ENCODE measurements around the gene RIMS3.

RIMS3 gene

GRCh38 chr1:40691538-40692428 is 26.3 kb upstream of the RIMS3 start, which contains the start of gene NFYC:
TSS of gene NFYC (plus strand) at chr1:40691704. CDS start at chr1:40738844, 47,140 bp downstream.
- peak; percentile 98 for DNase-seq (ENCODE audit: low spot score)

GRCh38 chr1:40690771-40691537 is 25.5 kb upstream of the RIMS3 start:
- no peak for DNase-seq (ENCODE audit: low spot score)

- no peak for DNase-seq (ENCODE audit: low spot score)
Measured at GRCh38 chr1:40689737-40690136, 24.3 kb upstream of the RIMS3 start.

GRCh38 chr1:40687661-40688060 is 22.2 kb upstream of the RIMS3 start:
- no peak for DNase-seq (ENCODE audit: low spot score)

DNA sequence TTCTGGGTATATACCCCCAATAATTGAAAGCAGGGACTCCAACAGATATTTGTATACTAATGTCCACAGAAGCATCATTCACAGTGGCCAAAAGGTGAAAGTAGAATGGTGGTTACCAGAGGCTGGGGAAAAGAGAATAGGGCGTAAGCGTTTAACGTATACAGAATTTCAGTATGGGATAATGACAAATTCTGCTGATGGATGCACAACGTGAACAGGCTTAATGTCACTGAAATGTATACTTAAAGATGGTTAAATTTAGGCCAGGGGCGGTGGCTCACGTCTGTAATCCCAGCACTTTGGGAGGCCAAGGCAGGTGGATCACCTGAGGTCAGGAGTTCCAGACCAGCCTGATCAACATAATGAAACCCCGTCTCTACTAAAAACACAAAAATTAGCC is 21.6 kb upstream of the RIMS3 start:
- no peak for DNase-seq (ENCODE audit: low spot score)

DNA sequence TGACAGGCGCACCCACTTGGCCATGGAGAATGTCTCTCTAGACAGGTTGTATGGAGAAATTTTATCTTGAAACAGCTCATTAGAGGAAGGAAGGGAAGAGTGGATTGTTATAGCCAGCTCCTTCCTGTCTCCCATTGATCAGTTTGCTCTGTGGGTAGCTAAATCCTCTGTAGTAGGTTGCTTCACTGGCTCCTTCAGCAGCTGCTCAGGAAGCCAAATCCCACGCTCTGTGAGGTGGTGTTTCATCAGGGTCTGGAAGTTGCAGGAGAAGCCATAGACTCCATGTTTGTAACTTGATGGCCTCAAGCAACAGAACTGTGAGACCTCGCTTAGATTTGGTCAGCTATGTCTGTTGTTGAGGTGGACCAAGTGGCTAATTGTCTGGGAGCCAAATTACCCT is 19.2 kb upstream of the RIMS3 start:
- no peak for DNase-seq (ENCODE audit: low spot score)

DNA sequence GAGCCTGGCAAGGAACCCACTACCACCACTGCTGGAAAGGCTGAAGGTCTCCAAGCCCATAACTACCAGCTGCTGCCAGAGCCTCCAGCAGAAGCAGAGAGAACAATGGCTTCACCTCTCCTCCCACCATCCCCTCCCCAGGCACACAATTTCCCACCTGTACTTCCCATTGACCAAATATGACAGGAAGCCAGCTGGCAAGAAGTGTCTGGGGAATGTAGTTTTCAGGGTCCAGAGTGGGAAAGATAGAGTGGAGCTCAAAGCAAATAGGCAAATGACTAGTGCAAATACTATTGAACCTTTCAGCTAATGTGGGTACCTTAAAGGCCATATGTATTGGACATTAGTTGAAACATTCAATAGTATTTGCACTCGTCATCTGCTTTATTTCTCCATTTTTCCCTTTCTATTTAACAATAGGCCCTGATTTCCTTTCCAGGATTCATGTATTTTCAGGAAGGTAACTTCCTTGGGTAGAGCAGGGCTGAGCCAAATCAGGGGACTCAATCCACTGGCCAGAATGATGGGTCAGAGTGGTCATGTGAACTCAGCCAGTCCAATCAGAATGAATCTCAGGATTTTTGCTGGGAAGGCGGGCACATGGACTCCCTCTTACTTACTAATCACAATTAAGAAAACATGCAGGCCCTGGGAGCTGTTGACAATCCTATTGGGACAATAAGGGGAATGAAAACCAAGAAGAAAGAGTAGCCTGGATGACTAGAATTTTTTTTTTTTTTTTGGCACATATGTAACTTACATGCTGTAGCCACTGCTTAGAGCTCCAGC is 13.9 kb upstream of the RIMS3 start:
- no peak for DNase-seq (ENCODE audit: low spot score)

DNA sequence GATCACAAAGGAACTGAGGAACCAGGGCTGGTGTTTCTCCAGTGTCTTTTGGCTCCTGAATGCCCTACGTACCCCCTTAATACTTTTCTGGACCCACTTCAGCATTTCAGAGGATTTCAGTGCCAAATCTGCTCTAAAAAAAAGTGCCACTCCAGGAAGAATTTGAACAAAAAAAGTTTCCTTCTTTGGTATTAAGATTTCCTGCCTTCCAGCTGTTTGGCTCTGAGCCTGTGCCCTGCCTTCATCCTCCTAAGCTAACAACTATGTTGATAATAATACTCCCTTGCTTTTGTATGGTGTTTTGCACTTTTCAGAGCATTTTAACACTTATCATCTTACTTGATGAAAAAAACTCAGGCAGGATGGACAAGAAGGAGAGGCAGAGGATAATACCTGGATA is 11.0 kb upstream of the RIMS3 start:
- no peak for DNase-seq (ENCODE audit: low spot score)

GRCh38 chr1:40673452-40673851 is 8.0 kb upstream of the RIMS3 start:
- DNase-seq (ENCODE audit: low spot score): no peak

DNA sequence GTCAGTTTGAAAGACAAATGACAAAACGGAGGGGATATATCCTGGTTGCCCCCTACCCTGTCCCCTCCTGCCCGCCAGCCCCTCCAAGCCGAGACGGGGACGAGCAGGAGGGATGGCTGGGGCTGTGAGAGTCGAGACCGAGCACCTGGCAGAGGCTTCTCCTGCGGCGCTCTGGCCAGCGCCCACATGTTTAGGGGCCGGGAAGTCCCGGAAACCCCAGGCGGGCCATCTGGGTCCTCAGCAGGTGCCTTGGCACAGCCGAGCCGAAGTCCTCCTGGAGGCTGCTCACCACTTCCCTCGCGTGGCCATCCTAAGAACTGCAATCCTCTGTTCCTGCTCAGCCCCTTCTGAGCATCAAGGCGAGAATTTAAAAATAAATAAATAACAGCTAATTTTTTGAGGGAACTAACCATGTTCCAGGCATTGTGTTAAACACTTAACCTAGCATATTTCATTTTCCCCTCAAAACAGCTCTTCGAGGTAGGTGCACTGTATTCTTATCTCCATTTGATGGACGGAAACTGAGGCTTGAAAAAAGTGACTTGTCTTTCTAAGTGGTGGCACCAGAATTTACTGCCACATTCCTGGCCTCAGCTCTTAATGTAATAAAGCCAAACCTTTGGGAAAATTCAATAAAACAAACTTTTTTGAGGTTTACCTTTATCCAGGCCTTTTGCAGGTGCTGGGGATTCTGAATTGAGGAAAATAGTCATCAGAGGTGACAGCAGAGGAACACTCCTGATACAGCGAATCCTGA is 3.5 kb upstream of the RIMS3 start:
- DNase-seq (ENCODE audit: low spot score): peak; percentile 88

DNA sequence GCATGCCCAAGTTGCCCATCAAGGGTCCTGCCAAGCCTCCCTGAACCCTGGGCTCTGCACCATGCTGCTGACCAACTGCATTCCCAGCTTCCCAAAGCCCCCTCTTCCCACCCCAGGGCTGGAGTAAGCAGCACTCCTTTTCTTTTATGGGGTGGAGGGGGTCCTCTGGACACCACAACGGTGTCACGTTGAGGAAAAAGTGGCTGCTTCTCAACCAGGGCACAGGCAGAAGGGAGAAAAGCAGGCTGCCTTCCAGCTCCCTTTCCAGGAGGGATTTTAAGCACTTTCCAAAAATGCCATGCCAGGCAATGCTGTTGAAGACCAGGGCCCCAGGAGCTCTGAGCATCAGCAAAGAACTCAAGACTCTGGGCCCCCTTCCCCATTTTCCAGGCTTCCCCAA is 691 bp downstream of the RIMS3 start:
- no peak for DNase-seq (ENCODE audit: low spot score)

GRCh38 chr1:40664167-40664537 is 1.3 kb downstream of the RIMS3 start:
- no peak for DNase-seq (ENCODE audit: low spot score)

- DNase-seq (ENCODE audit: low spot score): no peak
Measured at GRCh38 chr1:40663324-40664166, 1.9 kb downstream of the RIMS3 start.

- no peak for DNase-seq (ENCODE audit: low spot score)
Measured at GRCh38 chr1:40662864-40663263, 2.6 kb downstream of the RIMS3 start.

DNA sequence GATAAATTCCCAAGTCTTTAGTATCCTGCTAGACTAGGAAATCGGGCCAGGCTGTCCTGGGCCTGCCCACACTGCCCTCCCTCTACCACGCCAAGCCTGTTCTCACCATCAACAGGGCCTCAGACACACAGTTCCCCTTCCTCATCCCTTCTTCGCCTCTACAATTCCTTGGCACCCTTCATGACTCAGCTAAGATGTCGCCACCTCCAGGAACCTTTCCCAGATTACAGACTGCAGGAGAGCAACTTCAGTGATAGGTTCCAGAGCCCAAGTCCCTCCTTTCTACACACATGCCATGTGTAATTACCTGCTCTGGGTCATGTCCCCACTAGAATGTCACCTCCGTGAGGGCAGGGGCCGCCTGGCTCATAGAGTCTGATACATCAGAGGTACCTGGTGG is 3.3 kb downstream of the RIMS3 start:
- DNase-seq (ENCODE audit: low spot score): no peak

DNA sequence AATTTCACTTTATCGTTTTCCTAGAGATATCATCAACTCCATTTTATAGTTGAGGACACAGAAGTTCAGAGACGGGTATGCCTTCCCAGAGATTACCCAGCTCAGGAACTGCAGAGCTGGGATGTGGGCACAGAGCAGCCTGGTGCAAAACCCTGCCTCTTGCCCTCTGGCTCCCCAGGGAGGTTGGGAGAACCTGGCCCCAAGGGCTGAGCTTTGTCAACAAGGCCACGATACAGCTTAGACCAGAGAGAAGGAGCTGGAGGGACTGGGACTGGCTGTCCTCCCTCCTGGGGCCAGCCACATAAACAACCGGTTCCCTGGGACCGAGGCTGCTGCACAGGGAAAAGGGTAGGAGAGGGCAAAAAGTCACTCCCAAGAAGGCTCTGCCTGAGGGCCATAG is 3.8 kb downstream of the RIMS3 start:
- no peak for DNase-seq (ENCODE audit: low spot score)

DNA sequence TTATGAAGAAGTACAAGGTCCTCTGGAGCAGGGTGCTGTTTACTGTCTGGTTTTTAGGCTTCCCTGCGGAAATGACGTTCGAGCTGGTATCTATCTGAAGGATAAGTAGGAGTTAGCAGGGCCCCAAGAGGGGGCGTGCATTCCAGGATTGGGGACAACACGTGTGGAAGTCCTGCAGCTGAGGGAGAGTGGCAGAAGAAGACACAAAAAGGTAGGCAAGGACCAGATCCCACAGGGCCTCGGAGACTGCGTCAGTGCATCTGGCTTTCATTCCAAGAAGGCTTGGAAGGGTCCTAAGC is 5.9 kb downstream of the RIMS3 start:
- no peak for DNase-seq (ENCODE audit: low spot score)

DNA sequence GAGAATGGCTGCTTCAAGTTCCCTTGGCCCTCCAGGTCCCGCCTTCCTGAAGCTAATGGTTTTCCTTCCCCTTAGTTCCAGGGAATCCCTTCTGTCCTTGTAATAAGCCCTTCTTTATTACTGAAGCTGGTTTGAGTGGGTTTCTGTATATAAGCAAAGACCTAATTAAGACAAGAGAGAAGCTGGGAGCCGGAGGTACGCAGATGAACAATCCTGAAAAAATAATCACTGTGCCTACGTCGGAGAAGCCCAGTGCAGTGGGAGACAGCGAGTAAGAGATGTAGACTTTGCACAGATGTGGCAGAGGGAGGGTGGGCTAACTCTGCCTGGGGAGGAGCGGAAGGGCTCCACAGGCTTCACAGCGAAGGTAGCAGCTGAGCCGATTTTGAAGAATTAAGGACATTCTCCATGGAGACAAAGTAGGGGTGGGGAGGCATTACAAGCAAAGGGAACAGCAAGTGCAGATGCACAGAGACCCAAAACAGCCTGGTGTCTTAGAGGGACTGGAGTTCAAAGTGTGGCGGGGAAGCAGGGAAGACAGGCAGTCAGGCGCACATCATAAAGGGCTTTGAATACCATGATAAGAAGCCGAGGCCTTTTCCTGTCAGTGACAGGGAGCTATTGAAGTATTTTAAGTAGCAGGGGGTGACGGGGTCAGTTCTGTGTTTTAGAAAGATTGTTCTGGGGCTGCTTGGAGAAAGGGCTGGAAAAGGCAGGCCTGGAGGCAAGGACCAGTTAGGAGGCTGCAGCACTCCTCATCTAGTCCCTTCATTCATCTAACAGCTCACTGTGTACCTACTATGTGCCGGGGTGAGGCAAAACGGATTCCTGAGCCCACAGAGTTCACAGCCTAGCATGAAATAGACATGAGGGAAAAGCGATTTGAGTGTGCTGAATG is 6.5 kb downstream of the RIMS3 start:
- DNase-seq (ENCODE audit: low spot score): no peak

DNA sequence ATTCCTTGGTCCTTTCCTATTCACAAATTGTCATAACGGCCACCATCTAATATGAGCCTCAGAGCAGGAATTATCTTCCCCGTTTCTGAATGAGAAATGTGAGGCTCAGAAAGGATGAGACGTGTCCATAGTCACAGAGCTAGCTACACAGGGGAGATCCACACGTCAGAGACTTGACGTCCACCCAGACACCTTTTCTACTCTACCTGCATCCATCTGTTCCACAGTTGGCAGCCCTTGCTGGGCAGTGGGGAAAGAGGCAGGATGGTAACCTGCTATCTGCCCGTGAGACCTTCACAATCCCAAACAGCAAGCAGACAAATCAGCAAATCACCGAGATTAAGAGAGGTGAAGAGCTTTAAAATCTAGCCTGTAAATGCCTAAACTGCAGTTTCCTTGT is 8.4 kb downstream of the RIMS3 start:
- no peak for DNase-seq (ENCODE audit: low spot score)
